Upper lobe of left lung (tissue), 6 donors: Measurements from ENCODE around the gene UVSSA. TPM values are rescaled to one million over a fixed set of nuclear protein-coding genes. Genes with fewer than 3 reads are reported as not detected.

Experiments
- ATAC-seq, 2 donors: fragments of 200-7000 bp; cut with Tn5 transposase; one replicate each; pipeline ENCODE4 v1.9.1; 2022; ENCODE audit warnings: mild to moderate bottlenecking in 2 of 2, moderate library complexity in 2 of 2; ENCODE audit not compliant: low FRiP score in 2 of 2
- DNase-seq, 2 donors: peaks; one replicate each; pipeline ENCODE4 v3.0.0-alpha.2; 2019 to 2020
- H3K27ac ChIP-seq, 4 donors: fragments of 200-600 bp; sonication (generic); one replicate each; pipeline ENCODE4 v1.5.1; 2016 to 2019
- H3K27me3 ChIP-seq, 4 donors: fragments of 200-600 bp; sonication (generic); one replicate each; pipeline ENCODE4 v1.5.1; 2017 to 2019
- H3K36me3 ChIP-seq, 4 donors: fragments of 200-600 bp; sonication (generic); one replicate each; pipeline ENCODE4 v1.5.1; 2016 to 2019
- H3K4me1 ChIP-seq, 4 donors: fragments of 200-600 bp; sonication (generic); one replicate each; pipeline ENCODE4 v1.5.1; 2018 to 2019
- H3K4me3 ChIP-seq, 4 donors: fragments of 200-600 bp; sonication (generic); one replicate each; pipeline ENCODE4 v1.5.1; 2017 to 2019; ENCODE audit warnings: mild to moderate bottlenecking in 2 of 4, moderate library complexity in 1 of 4
- H3K9me3 ChIP-seq, 4 donors: fragments of 200-600 bp; sonication (generic); one replicate each; pipeline ENCODE4 v1.5.1; 2018 to 2019
- CTCF ChIP-seq, 6 experiments: fragments of 450-650 bp in 4 of 6; fragments of 200-600 bp in 2 of 6; sonication (generic) in 2 of 6; IDR thresholded peaks; one replicate each; pipeline ENCODE4 v1.5.1; 2016 to 2019; ENCODE audit warnings: antibody characterized with exemption in 6 of 6
- EP300 ChIP-seq, 4 donors: sonication (generic); formaldehyde crosslinking; IDR thresholded peaks; one replicate each; pipeline ENCODE4 v1.5.1; 2017; ENCODE audit warnings: antibody characterized with exemption in 4 of 4, control low read depth in 2 of 4
- POLR2A ChIP-seq, 4 donors: fragments of 450-650 bp; IDR thresholded peaks; one replicate each; pipeline ENCODE4 v1.5.1; 2016 to 2017; ENCODE audit warnings: antibody characterized with exemption in 4 of 4, mild to moderate bottlenecking in 2 of 4
- POLR2AphosphoS5 ChIP-seq, 2 donors: sonication (generic); formaldehyde crosslinking; IDR thresholded peaks; one replicate each; pipeline ENCODE4 v1.5.1; 2017; ENCODE audit warnings: antibody characterized with exemption in 2 of 2
- WGBS, 2 donors: methylation state at CpG; one replicate each; pipeline ENCODE4 v1.1.5; 2017 to 2018; 5-methylcytosine and 5-hydroxymethylcytosine counted together
- total RNA-seq, 6 donors: library from RNA; depleted of rRNA in 4 of 6; stranded (reverse); fragments of >200 nt in 4 of 6; gene quantifications; one replicate each; pipeline versions ENCODE4 v1.1.0 to v1.2.1, GENCODE V29; 2016 to 2021
- donor health status: DM: no; HTN: no; CAD: no; lungs with moderate emphysema.
- donor health status: DM: no; HTN: yes; CAD: no; lungs with severe emphysema.

Gene UVSSA
- total RNA-seq, 6 donors from 2014 or later = 15.2 to 138 (median 46.5) TPM

- ATAC-seq (no peak), DNase-seq (peak; percentile 14 to 73)
- Histone ChIP-seq H3K27ac (no peak overlapping the region), H3K4me1 (peaks cover 8 to 46% (median 18%) of the 10 kb centered on the region in 4 donors), H3K9me3 (peaks cover 0 to 5% (median under 1%) of the 10 kb centered on the region in 4 donors), H3K36me3 (no peaks in the 10 kb centered on the region), H3K27me3 (peaks cover 3 to 61% (median 38%) of the 10 kb centered on the region in 4 donors), H3K4me3 (no peak overlapping the region)
- TF ChIP-seq POLR2A (IDR thresholded peaks at IDR 0.05) (no peak), POLR2AphosphoS5 (IDR thresholded peaks at IDR 0.05) (no peak), CTCF (IDR thresholded peaks at IDR 0.05) (no peak), EP300 (IDR thresholded peaks at IDR 0.05) (no peak)
- 16 to 30% methylated on average over 12 of the region's 18 CpGs for WGBS, 2 donors
Observed at GRCh38 chr4:1401409-1402020, 54.5 kb downstream of the UVSSA start.

GRCh38 chr4:1402021-1402515 is 55.1 kb downstream of the UVSSA start:
- 9 to 18% methylated on average over 6 to 19 of the region's 24 CpGs for WGBS, 2 donors
- H3K4me1 ChIP-seq = peaks cover 8 to 52% (median 23%) of the 10 kb centered on the region in 4 donors
- peaks cover 0 to under 1% (median 0%) of the 10 kb centered on the region in 4 donors for H3K9me3 ChIP-seq
- no peak overlapping the region for H3K4me3 ChIP-seq
- ATAC-seq (no peak), DNase-seq (no peak)
- peaks cover 3 to 66% (median 41%) of the 10 kb centered on the region in 4 donors for H3K27me3 ChIP-seq
- no peak overlapping the region for H3K27ac ChIP-seq
- no peaks in the 10 kb centered on the region for H3K36me3 ChIP-seq
- TF ChIP-seq POLR2AphosphoS5 (IDR thresholded peaks at IDR 0.05) (no peak), CTCF (IDR thresholded peaks at IDR 0.05) (no peak), POLR2A (IDR thresholded peaks at IDR 0.05) (no peak), EP300 (IDR thresholded peaks at IDR 0.05) (no peak)

- DNase-seq (peak in 1 of 2 donors; percentile 73), ATAC-seq (no peak)
- no peak overlapping the region for H3K27ac ChIP-seq
- no peaks in the 10 kb centered on the region for H3K9me3 ChIP-seq
- 4% methylated on average over 37 to 44 of the region's 69 CpGs for WGBS, 2 donors
- no peak for TF ChIP-seq POLR2A (IDR thresholded peaks at IDR 0.05)
- TF ChIP-seq POLR2AphosphoS5 (IDR thresholded peaks at IDR 0.05) = no peak
- no peak for TF ChIP-seq CTCF (IDR thresholded peaks at IDR 0.05)
- no peak for TF ChIP-seq EP300 (IDR thresholded peaks at IDR 0.05)
- no peaks in the 10 kb centered on the region for H3K36me3 ChIP-seq
- H3K27me3 ChIP-seq = peaks cover 3 to 72% (median 44%) of the 10 kb centered on the region in 4 donors
- no peak overlapping the region for H3K4me3 ChIP-seq
- H3K4me1 ChIP-seq = peaks cover 8 to 57% (median 26%) of the 10 kb centered on the region in 4 donors
Observed at GRCh38 chr4:1402516-1403091, 55.6 kb downstream of the UVSSA start.

- H3K4me3 ChIP-seq = peak overlapping the region in 2 of 4 donors; percentile 14 to 29
- no peak for TF ChIP-seq EP300 (IDR thresholded peaks at IDR 0.05)
- TF ChIP-seq CTCF (IDR thresholded peaks at IDR 0.05) = no peak
- TF ChIP-seq POLR2A (IDR thresholded peaks at IDR 0.05) = no peak
- no peak for TF ChIP-seq POLR2AphosphoS5 (IDR thresholded peaks at IDR 0.05)
- H3K9me3 ChIP-seq = no peaks in the 10 kb centered on the region
- no peak overlapping the region for H3K27ac ChIP-seq
- ATAC-seq (no peak), DNase-seq (peak in 1 of 2 donors; percentile 82)
- 13% methylated on average over 21 of the region's 58 CpGs; no CpG with 5 or more reads in 1 of the 2 donors for WGBS, 2 donors
- H3K4me1 ChIP-seq = peaks cover 8 to 63% (median 26%) of the 10 kb centered on the region in 4 donors
- H3K27me3 ChIP-seq = peaks cover 3 to 77% (median 47%) of the 10 kb centered on the region in 4 donors
- no peaks in the 10 kb centered on the region for H3K36me3 ChIP-seq
Observed at GRCh38 chr4:1403177-1403583, 56.2 kb downstream of the UVSSA start.
